K562 (cell line): ENCODE results near the gene CENPA. TPM values are rescaled to one million over a fixed set of nuclear protein-coding genes. Genes with fewer than 3 reads are reported as not detected.

Experiments
- CC2D1A ChIP-seq: fragments of 450-650 bp; IDR thresholded peaks from 2 replicates; pipeline ENCODE4 v1.6.1; 2017; ENCODE audit warnings: mild to moderate bottlenecking
- CREB1 ChIP-seq, 2 experiments: sonication (generic) in 1 of 2; formaldehyde crosslinking in 1 of 2; IDR thresholded peaks; 2 replicates each; pipeline versions ENCODE4 v1.6.1 to v1.8.0; 2012 to 2022; ENCODE audit warnings: inconsistent platforms in 1 of 2, mild to moderate bottlenecking in 1 of 2, missing genetic modification reagents in 1 of 2, moderate library complexity in 1 of 2
- FOXP1 ChIP-seq: sonication (generic); formaldehyde crosslinking; IDR thresholded peaks from 2 replicates; pipeline ENCODE4 v1.8.0; 2022; ENCODE audit warnings: mild to moderate bottlenecking, missing genetic modification reagents
- MGA ChIP-seq: fragments of 450-650 bp; IDR thresholded peaks from 2 replicates; pipeline ENCODE4 v1.6.1; 2016; ENCODE audit warnings: mild to moderate bottlenecking, moderate library complexity
- PBX2 ChIP-seq, 2 experiments: IDR thresholded peaks in 1 of 2; conservative IDR thresholded peaks in 1 of 2; 2 replicates each; pipeline ENCODE4 v1.6.1; 2016; ENCODE audit warnings: low read depth in 2 of 2, mild to moderate bottlenecking in 1 of 2, missing compliant biosample characterization in 1 of 2, missing genetic modification characterization in 1 of 2, moderate library complexity in 1 of 2
- SIN3A ChIP-seq, 2 experiments: fragments of 150-350 bp in 1 of 2; IDR thresholded peaks; 2 replicates each; pipeline ENCODE4 v1.6.1; 2011 to 2016; ENCODE audit warnings: borderline replicate concordance in 2 of 2, low read depth in 2 of 2, low read length in 2 of 2, mild to moderate bottlenecking in 2 of 2, moderate library complexity in 2 of 2; ENCODE audit not compliant: control insufficient read depth in 1 of 2
- THAP7 ChIP-seq: fragments of 250-450 bp; sonication (Bioruptor Pico); IDR thresholded peaks from 2 replicates; pipeline ENCODE4 v1.5.0; 2021
- THRA ChIP-seq: fragments of 450-650 bp; IDR thresholded peaks from 2 replicates; pipeline ENCODE4 v1.6.1; 2017; ENCODE audit warnings: mild to moderate bottlenecking, moderate library complexity
- polyA plus RNA-seq, 8 experiments: library from polyadenylated mRNA; depleted of rRNA in 4 of 8; stranded (reverse) in 5 of 8; unstranded in 3 of 8; fragments of >200 nt; fragmentation: Nextera tagmentation in 2 of 8; fragmentation: Illumina TruSeq in 1 of 8; extraction: Ambion mirVana in 2 of 8; extraction: Trizol in 1 of 8; gene quantifications; 2 replicates each; pipeline versions ENCODE4 v1.2.1 to v1.2.3, GENCODE V29; 2011 to 2014; ENCODE audit warnings: inconsistent platforms in 1 of 8, missing spikeins in 1 of 8
- total RNA-seq, 7 experiments: library from RNA; depleted of rRNA in 6 of 7; stranded (reverse); fragments of >200 nt in 6 of 7; fragmentation: Illumina TruSeq in 2 of 7; extraction: Trizol in 2 of 7; gene quantifications; 2 replicates each; pipeline versions ENCODE4 v1.2.1 to v1.2.3, GENCODE V29; 2011 to 2021; ENCODE audit warnings: low replicate concordance in 1 of 7

Gene CENPA
- total and polyA plus RNA-seq, 9 of the 15 experiments (the other 6 are each of a cell fraction or from before 2014, with no cell fraction given): 11.3 to 61.7 (median 44.7) TPM

GRCh38 chr2:26785431-26786206, at the start of gene CENPA (continued):
- peak; percentile 98 for TF ChIP-seq PBX2 (CRISPR knock-in tag; IDR thresholded peaks at IDR 0.05; ENCODE audit: low read depth)
- peak; percentile 100 for TF ChIP-seq PBX2 (tag; conservative IDR thresholded peaks at IDR 0.05; ENCODE audit: low read depth)
- 0 out of 2 replicates have a peak, but pooled peaks have one; percentile 59 for TF ChIP-seq THRA
- peak; percentile 92 for TF ChIP-seq CC2D1A
- peak; percentile 54 for TF ChIP-seq CREB1 (IDR thresholded peaks at IDR 0.05)
- TF ChIP-seq CREB1 (CRISPR knock-in tag; IDR thresholded peaks at IDR 0.05): peak; percentile 77
- TF ChIP-seq THAP7 (CRISPR knock-in tag): no peak
- peak in 1 of 2 experiments; percentile 88; a peak in 2 of 4 replicates for TF ChIP-seq SIN3A (IDR thresholded peaks at IDR 0.05; ENCODE audit: borderline replicate concordance in 2 of 2, control insufficient read depth in 1 of 2, low read depth in 2 of 2, low read length in 2 of 2)
- TF ChIP-seq FOXP1 (CRISPR knock-in tag): peak; percentile 64
- TF ChIP-seq MGA: peak; percentile 99
